GM12892 (cell line): ENCODE results near the gene OR11H7.

Experiments
- POLR2A ChIP-seq: IDR thresholded peaks from 2 replicates; pipeline ENCODE4 v1.6.1; 2011; ENCODE audit warnings: low read depth, low read length, control low read depth
- POLR2AphosphoS5 ChIP-seq: IDR thresholded peaks from 2 replicates; pipeline ENCODE4 v1.6.1; 2011; ENCODE audit warnings: low read depth, low read length, control low read depth
- TAF1 ChIP-seq: IDR thresholded peaks from 2 replicates; pipeline ENCODE4 v1.6.1; 2011; ENCODE audit warnings: low read depth, mild to moderate bottlenecking, control low read depth, low read length, borderline replicate concordance

GRCh38 chr14:20247646-20248246, 19.0 kb downstream of the OR11H7 start:
- TF ChIP-seq POLR2A = no peak
- TF ChIP-seq TAF1 = no peak
- no peak for TF ChIP-seq POLR2AphosphoS5
